KOPT-K1 (cell line): ENCODE data around the gene CAPN5.

Experiments
- H3K27ac ChIP-seq: fragments of 200-600 bp; sonication (generic); 2 replicates; pipeline ENCODE4 v1.5.1; 2016; ENCODE audit warnings: antibody characterized with exemption, mild to moderate bottlenecking, low read depth, low read length; ENCODE audit not compliant: poor library complexity, severe bottlenecking
- H3K36me3 ChIP-seq: fragments of 200-600 bp; sonication (generic); 2 replicates; pipeline ENCODE4 v1.5.1; 2017; ENCODE audit warnings: antibody characterized with exemption, mild to moderate bottlenecking, low read length, moderate library complexity; ENCODE audit not compliant: insufficient read depth
- H3K9me3 ChIP-seq: fragments of 200-600 bp; sonication (generic); 2 replicates; pipeline ENCODE4 v1.5.1; 2017; ENCODE audit warnings: antibody characterized with exemption, low read length, mild to moderate bottlenecking; ENCODE audit not compliant: insufficient read depth, poor library complexity, severe bottlenecking

CAPN5 gene

DNA sequence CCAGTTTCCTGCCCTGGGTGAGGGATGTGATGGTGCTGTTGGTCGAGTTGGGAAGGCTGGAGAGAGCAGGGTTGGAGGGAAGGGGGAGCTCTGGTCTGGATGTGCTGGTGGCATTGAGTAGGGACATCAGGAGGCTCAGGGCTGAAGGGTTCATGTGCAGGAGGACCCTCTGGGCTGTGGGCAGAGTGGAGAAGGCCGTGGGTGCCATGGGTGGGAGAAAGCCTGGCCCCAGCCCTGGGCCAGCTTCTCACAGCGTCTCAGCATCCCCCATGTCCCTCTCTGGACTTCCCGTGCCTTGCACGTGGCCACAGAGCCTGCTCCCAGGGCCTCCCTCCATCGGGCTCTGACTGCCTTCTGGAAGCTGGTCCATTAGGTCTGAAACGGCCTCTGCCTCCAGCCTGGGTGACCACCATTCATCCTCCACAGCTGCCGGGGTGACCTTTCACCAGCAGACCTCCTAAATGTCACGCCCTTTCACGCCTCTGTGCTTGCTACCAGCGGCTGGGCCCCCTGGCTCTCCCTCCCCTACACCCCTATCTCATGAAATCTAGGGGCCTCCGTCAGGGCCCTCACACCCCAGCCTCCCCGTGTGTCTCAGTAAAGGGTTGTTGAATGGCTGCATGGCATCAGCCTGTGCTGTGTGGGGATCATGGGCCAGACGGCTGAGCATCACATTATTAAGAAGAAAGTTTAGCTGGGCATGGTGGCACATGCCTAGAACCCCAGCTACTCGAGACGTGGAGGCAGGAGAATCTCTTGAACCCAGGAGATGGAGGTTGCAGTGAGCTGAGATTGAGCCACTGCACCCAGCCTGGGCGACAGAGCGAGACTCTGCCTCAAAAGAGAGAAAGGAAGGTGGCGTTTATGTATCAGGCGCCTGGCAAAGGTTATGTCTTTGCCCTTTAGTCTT is 86.8 kb downstream of the CAPN5 start:
- no peaks in the 10 kb centered on the region for H3K9me3 ChIP-seq
- H3K36me3 ChIP-seq = no peaks in the 10 kb centered on the region
- no peak overlapping the region for H3K27ac ChIP-seq

GRCh38 chr11:77154381-77155081 is 87.8 kb downstream of the CAPN5 start:
- no peaks in the 10 kb centered on the region for H3K9me3 ChIP-seq
- no peak overlapping the region for H3K27ac ChIP-seq
- no peaks in the 10 kb centered on the region for H3K36me3 ChIP-seq

- Histone ChIP-seq H3K27ac (no peak overlapping the region), H3K36me3 (no peaks in the 10 kb centered on the region), H3K9me3 (no peaks in the 10 kb centered on the region)
Measured at GRCh38 chr11:77155082-77155475, 88.3 kb downstream of the CAPN5 start.

DNA sequence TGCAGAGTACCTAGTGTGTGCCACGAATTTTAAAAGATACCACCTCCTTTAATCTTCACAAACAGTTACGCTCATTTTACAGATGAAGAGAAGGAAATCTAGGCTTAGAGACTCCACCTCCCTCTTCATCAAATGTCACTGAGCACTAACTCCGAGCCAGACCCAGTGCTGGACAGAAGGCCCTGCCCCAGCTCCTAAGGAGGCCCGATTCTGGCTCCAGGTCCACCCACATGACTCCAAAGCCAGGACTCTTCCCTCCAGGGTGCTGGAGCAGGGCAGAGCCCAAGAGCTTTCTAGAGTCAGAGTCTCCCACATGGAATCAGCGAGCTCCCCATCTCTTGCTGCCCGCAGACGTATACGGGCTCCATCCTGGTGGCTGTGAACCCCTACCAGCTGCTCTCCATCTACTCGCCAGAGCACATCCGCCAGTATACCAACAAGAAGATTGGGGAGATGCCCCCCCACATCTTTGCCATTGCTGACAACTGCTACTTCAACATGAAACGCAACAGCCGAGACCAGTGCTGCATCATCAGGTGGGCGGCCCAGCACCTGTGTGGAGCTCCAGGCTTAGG is 88.9 kb downstream of the CAPN5 start:
- Histone ChIP-seq H3K27ac (no peak overlapping the region), H3K36me3 (no peaks in the 10 kb centered on the region), H3K9me3 (no peaks in the 10 kb centered on the region)

DNA sequence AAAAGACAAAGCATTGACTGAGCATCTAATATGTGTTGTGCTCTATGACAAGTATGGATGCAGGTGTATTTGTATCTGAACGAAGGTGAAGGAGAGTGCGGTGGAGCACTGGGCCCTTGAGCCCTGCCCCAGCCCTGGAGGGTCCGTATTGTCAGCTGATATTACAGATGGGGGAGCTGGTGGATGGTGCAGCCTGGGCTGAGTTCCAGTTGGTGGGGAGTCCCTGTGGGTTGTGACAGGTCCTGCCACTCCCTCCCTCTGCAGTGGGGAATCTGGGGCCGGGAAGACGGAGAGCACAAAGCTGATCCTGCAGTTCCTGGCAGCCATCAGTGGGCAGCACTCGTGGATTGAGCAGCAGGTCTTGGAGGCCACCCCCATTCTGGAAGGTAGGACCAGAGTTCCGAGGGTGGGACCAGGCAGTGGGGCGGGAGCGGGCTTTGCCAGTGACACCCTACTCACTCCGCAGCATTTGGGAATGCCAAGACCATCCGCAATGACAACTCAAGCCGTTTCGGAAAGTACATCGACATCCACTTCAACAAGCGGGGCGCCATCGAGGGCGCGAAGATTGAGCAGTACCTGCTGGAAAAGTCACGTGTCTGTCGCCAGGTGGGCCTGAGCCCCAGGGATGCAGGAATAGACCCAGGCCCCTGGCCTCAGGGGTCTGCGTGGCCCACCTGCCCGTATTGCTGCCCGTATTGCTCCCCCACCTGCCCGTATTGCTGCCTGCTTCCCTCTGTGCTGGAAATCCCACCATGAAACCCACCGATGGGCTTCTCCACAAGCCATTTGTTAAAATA is 89.8 kb downstream of the CAPN5 start:
- H3K9me3 ChIP-seq = no peaks in the 10 kb centered on the region
- H3K36me3 ChIP-seq = no peaks in the 10 kb centered on the region
- no peak overlapping the region for H3K27ac ChIP-seq

- H3K36me3 ChIP-seq = no peaks in the 10 kb centered on the region
- H3K27ac ChIP-seq = no peak overlapping the region
- H3K9me3 ChIP-seq = no peaks in the 10 kb centered on the region
Measured at GRCh38 chr11:77158041-77158695, 91.4 kb downstream of the CAPN5 start.

- Histone ChIP-seq H3K36me3 (no peaks in the 10 kb centered on the region), H3K27ac (no peak overlapping the region), H3K9me3 (no peaks in the 10 kb centered on the region)
Measured at GRCh38 chr11:77159219-77159936, 92.6 kb downstream of the CAPN5 start.

- H3K9me3 ChIP-seq = no peaks in the 10 kb centered on the region
- no peaks in the 10 kb centered on the region for H3K36me3 ChIP-seq
- no peak overlapping the region for H3K27ac ChIP-seq
Measured at GRCh38 chr11:77159937-77160495, 93.2 kb downstream of the CAPN5 start.

DNA sequence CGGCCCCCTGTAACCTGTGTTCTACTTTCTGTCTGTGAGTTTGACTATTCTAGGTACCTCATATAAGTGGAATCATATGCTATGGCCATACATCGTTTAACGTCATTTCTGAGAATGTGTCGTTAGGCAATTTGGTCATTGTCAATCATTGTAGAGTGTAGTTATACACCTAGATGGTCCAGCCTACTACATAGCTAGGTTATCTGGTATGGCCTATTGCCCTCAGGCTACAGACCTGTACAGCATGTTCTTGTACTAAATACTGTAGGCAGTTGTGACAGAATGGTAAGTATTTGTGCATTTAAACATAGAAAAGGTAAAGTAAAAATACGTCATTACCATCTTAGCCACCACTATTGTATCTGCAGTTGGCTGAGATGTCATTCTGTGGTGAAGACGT is 96.5 kb downstream of the CAPN5 start:
- Histone ChIP-seq H3K36me3 (no peaks in the 10 kb centered on the region), H3K9me3 (no peaks in the 10 kb centered on the region), H3K27ac (no peak overlapping the region)

- Histone ChIP-seq H3K36me3 (no peaks in the 10 kb centered on the region), H3K9me3 (no peaks in the 10 kb centered on the region), H3K27ac (no peak overlapping the region)
Measured at GRCh38 chr11:77165066-77165465, 98.3 kb downstream of the CAPN5 start.

DNA sequence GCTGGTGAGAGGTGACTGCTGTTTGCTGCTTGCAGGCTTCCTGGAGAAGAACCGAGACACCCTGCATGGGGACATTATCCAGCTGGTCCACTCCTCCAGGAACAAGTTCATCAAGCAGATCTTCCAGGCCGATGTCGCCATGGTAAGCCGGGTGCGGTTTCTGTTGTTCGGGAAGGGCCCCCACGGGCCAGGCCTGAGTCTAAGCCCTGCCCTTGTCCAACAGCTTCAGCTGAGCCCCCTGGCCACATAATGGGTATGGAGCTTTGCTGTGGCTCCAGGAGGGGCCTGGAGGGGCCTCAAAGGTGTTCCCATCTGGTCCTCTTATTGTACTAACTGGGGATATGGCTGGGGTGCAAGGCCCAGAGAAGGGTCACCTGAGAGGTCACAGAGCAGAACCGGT is 99.2 kb downstream of the CAPN5 start:
- Histone ChIP-seq H3K9me3 (no peaks in the 10 kb centered on the region), H3K27ac (no peak overlapping the region), H3K36me3 (no peaks in the 10 kb centered on the region)

DNA sequence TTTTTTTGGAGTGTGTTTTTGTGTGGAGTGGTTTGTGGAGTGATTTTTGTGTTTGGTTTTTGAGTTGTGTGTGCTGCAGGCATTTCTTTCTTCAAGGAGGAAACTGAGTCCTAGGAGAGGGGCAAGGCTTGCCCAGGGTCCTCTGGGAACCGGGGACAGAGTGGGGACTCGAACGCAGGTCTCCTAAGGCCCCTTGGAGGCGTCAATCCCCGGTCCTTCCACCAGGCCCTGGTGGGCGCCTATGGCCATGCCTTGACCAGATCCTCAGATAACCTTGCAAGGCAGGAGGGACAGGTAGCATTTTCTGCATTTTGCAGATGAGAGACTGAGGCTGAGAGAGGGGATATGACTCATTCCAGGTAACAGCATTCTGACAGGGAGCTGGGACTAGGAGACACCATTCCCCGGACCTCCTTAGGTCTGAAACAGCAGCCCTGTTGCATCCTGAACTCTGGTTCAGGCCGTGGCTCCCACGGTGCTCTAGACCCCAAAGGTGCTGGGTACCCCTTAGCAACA is 100.4 kb downstream of the CAPN5 start:
- H3K36me3 ChIP-seq = no peaks in the 10 kb centered on the region
- H3K27ac ChIP-seq = no peak overlapping the region
- no peaks in the 10 kb centered on the region for H3K9me3 ChIP-seq

GRCh38 chr11:77167791-77168190 is 101.0 kb downstream of the CAPN5 start:
- H3K9me3 ChIP-seq = no peaks in the 10 kb centered on the region
- H3K27ac ChIP-seq = no peak overlapping the region
- H3K36me3 ChIP-seq = no peaks in the 10 kb centered on the region
